K562 (cell line): ENCODE measurements around the gene GMPR. TPM values are rescaled to one million over a fixed set of nuclear protein-coding genes. Genes with fewer than 3 reads are reported as not detected.

ENCODE experiments used
- ARHGAP35 ChIP-seq: fragments of 450-650 bp; IDR thresholded peaks from 2 replicates; pipeline ENCODE4 v1.6.1; 2018; ENCODE audit not compliant: partially characterized antibody
- DDX20 ChIP-seq: fragments of 450-650 bp; IDR thresholded peaks from 2 replicates; pipeline ENCODE4 v1.6.1; 2016; ENCODE audit warnings: missing genetic modification characterization, low read depth, mild to moderate bottlenecking, missing compliant biosample characterization, moderate library complexity
- EHMT2 ChIP-seq: fragments of 450-650 bp; IDR thresholded peaks from 2 replicates; pipeline ENCODE4 v1.6.1; 2018; ENCODE audit warnings: antibody characterized with exemption
- GABPA ChIP-seq: fragments of 200-800 bp; sonication (Bioruptor generic); conservative IDR thresholded peaks from 2 replicates; pipeline ENCODE4 v1.6.1; 2016; ENCODE audit warnings: low read depth, missing genetic modification characterization, missing compliant biosample characterization
- GATA2 ChIP-seq: sonication (generic); formaldehyde crosslinking; IDR thresholded peaks from 2 replicates; pipeline ENCODE4 v1.4.0; 2020; ENCODE audit warnings: mild to moderate bottlenecking, missing genetic modification reagents
- GATAD2A ChIP-seq: fragments of 450-650 bp; IDR thresholded peaks from 2 replicates; pipeline ENCODE4 v1.6.1; 2017
- MXI1 ChIP-seq: IDR thresholded peaks from 2 replicates; pipeline ENCODE4 v1.6.1; 2011; ENCODE audit warnings: low read depth, mild to moderate bottlenecking, improper control_type of control experiment, low read length
- NBN ChIP-seq: fragments of 450-650 bp; IDR thresholded peaks from 2 replicates; pipeline ENCODE4 v1.6.1; 2016; ENCODE audit warnings: low read depth, mild to moderate bottlenecking
- NR4A1 ChIP-seq, 2 experiments: fragments of 250-450 bp in 1 of 2; fragments of 450-650 bp in 1 of 2; sonication (Bioruptor Pico) in 1 of 2; IDR thresholded peaks; 2 replicates each; pipeline versions ENCODE4 v1.4.0 to v1.6.1; 2016 to 2020; ENCODE audit warnings: mild to moderate bottlenecking in 2 of 2, missing compliant biosample characterization in 1 of 2, missing genetic modification characterization in 1 of 2, moderate library complexity in 1 of 2
- PML ChIP-seq: IDR thresholded peaks from 2 replicates; pipeline ENCODE4 v1.6.1; 2012; ENCODE audit warnings: low read length, inconsistent platforms
- SMARCA5 ChIP-seq: fragments of 450-650 bp; IDR thresholded peaks from 2 replicates; pipeline ENCODE4 v1.6.1; 2016
- U2AF1 ChIP-seq: fragments of 200-400 bp; formaldehyde crosslinking; optimal IDR thresholded peaks from 2 replicates; pipeline ENCODE3; 2017; ENCODE audit warnings: mild to moderate bottlenecking, low read depth, low read length, moderate library complexity
- XRCC4 ChIP-seq: IDR thresholded peaks from one replicate; pipeline ENCODE4 v1.6.1; 2011; ENCODE audit not compliant: insufficient read depth, insufficient read length; ENCODE audit errors: extremely low read depth
- ZNF764 ChIP-seq: fragments of 250-450 bp; sonication (Bioruptor Pico); IDR thresholded peaks from 2 replicates; pipeline ENCODE4 v1.4.0; 2020; ENCODE audit warnings: low read depth, mild to moderate bottlenecking, moderate library complexity
- ZSCAN32 ChIP-seq: fragments of 450-650 bp; formaldehyde crosslinking; IDR thresholded peaks from 2 replicates; pipeline ENCODE4 v1.4.0; 2020; ENCODE audit warnings: mild to moderate bottlenecking, moderate library complexity
- polyA plus RNA-seq, 8 experiments: library from polyadenylated mRNA; depleted of rRNA in 4 of 8; stranded (reverse) in 5 of 8; unstranded in 3 of 8; fragments of >200 nt; fragmentation: Nextera tagmentation in 2 of 8; fragmentation: Illumina TruSeq in 1 of 8; extraction: Ambion mirVana in 2 of 8; extraction: Trizol in 1 of 8; gene quantifications; 2 replicates each; pipeline versions ENCODE4 v1.2.1 to v1.2.3, GENCODE V29; 2011 to 2014; ENCODE audit warnings: inconsistent platforms in 1 of 8, missing spikeins in 1 of 8
- total RNA-seq, 7 experiments: library from RNA; depleted of rRNA in 6 of 7; stranded (reverse); fragments of >200 nt in 6 of 7; fragmentation: Illumina TruSeq in 2 of 7; extraction: Trizol in 2 of 7; gene quantifications; 2 replicates each; pipeline versions ENCODE4 v1.2.1 to v1.2.3, GENCODE V29; 2011 to 2021; ENCODE audit warnings: low replicate concordance in 1 of 7
- TF ChIP-seq, protein P1 (sequence below), 2 experiments: fragments of 450-650 bp in 1 of 2; IDR thresholded peaks; 2 replicates each; pipeline ENCODE4 v1.6.1; 2011 to 2017; ENCODE audit warnings: low read depth in 2 of 2, antibody characterized with exemption in 1 of 2, borderline replicate concordance in 1 of 2, low read length in 1 of 2, mild to moderate bottlenecking in 1 of 2, mixed read lengths in 1 of 2; ENCODE audit not compliant: control insufficient read depth in 1 of 2
- TF ChIP-seq, protein P2 (sequence below): fragments of 450-650 bp; formaldehyde crosslinking; IDR thresholded peaks from 2 replicates; pipeline ENCODE4 v1.4.0; 2020; ENCODE audit warnings: mild to moderate bottlenecking, mixed read lengths
- TF ChIP-seq, protein P3 (sequence below): fragments of 450-650 bp; IDR thresholded peaks from 2 replicates; pipeline ENCODE4 v1.6.1; 2016; ENCODE audit warnings: low read depth, mild to moderate bottlenecking, moderate library complexity
- TF ChIP-seq, protein P4 (sequence below): fragments of 250-450 bp; sonication (Bioruptor Pico); IDR thresholded peaks from 2 replicates; pipeline ENCODE4 v1.5.0; 2020; ENCODE audit warnings: mild to moderate bottlenecking, borderline replicate concordance

GMPR gene
- total and polyA plus RNA-seq, 9 of the 15 experiments (the other 6 are each of a cell fraction or from before 2014, with no cell fraction given), result 34.6 to 83.7 (median 49.8) TPM

DNA sequence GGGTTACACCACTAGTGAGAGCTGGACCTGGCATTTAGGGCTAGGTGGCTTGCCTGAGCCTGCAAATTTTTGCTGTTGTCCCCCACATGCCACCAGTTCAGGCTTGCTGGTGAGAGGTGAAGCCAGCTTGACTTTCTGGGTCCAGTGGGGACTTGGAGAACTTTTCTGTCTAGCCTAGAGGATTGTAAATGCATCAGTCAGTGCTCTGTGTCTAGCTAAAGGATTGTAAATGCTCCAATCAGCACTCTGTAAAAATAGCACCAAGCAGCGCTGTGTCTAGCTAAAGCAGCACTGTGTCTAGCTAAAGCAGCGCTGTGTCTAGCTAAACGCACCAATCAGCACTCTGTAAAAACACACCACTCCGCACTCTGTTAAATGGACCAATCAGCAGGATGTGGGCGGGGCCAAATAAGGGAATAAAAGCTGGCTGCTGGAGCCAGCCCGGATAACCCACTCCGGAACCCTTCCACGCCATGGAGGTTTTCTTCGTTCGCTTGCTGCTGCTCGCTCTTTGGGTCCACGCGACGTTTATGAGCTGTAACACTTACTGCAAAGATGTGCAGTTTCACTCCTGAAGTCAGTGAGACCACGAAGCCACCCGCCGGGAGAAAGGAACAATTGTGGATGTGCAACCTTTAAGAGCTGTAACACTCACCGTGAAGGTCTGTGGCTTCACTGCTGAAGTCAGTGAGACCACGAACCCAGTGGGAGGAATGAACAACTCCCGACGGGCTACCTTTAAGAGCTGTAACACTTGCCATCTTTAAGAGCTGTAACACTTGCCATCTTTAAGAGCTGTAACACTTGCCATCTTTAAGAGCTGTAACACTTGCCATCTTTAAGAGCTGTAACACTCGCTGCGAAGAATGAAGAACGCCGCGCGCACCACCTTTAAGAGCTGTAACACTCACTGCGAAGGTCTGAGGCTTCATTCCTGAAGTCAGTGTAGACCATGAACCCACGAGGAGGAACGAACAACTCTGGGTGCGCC, 27.3 kb downstream of the GMPR start (continued):
- TF ChIP-seq, protein P1, sequence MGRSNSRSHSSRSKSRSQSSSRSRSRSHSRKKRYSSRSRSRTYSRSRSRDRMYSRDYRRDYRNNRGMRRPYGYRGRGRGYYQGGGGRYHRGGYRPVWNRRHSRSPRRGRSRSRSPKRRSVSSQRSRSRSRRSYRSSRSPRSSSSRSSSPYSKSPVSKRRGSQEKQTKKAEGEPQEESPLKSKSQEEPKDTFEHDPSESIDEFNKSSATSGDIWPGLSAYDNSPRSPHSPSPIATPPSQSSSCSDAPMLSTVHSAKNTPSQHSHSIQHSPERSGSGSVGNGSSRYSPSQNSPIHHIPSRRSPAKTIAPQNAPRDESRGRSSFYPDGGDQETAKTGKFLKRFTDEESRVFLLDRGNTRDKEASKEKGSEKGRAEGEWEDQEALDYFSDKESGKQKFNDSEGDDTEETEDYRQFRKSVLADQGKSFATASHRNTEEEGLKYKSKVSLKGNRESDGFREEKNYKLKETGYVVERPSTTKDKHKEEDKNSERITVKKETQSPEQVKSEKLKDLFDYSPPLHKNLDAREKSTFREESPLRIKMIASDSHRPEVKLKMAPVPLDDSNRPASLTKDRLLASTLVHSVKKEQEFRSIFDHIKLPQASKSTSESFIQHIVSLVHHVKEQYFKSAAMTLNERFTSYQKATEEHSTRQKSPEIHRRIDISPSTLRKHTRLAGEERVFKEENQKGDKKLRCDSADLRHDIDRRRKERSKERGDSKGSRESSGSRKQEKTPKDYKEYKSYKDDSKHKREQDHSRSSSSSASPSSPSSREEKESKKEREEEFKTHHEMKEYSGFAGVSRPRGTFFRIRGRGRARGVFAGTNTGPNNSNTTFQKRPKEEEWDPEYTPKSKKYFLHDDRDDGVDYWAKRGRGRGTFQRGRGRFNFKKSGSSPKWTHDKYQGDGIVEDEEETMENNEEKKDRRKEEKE (IDR thresholded peaks at IDR 0.05; ENCODE audit: borderline replicate concordance in 1 of 2, control insufficient read depth in 1 of 2, low read depth in 2 of 2, low read length in 1 of 2), result peak; percentile 89 to 98
- TF ChIP-seq U2AF1, result no peak
- no peak for TF ChIP-seq EHMT2
- TF ChIP-seq GATAD2A, result peak; percentile 99
- TF ChIP-seq, protein P2, sequence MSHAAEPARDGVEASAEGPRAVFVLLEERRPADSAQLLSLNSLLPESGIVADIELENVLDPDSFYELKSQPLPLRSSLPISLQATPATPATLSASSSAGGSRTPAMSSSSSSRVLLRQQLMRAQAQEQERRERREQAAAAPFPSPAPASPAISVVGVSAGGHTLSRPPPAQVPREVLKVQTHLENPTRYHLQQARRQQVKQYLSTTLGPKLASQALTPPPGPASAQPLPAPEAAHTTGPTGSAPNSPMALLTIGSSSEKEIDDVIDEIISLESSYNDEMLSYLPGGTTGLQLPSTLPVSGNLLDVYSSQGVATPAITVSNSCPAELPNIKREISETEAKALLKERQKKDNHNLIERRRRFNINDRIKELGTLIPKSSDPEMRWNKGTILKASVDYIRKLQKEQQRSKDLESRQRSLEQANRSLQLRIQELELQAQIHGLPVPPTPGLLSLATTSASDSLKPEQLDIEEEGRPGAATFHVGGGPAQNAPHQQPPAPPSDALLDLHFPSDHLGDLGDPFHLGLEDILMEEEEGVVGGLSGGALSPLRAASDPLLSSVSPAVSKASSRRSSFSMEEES (CRISPR knock-in tag), result peak; percentile 16
- TF ChIP-seq SMARCA5, result no peak
- TF ChIP-seq, protein P3, sequence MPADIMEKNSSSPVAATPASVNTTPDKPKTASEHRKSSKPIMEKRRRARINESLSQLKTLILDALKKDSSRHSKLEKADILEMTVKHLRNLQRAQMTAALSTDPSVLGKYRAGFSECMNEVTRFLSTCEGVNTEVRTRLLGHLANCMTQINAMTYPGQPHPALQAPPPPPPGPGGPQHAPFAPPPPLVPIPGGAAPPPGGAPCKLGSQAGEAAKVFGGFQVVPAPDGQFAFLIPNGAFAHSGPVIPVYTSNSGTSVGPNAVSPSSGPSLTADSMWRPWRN, result peak; percentile 17; the same call in 1 of the 2 replicates
- no peak for TF ChIP-seq DDX20 (tag)
- TF ChIP-seq, protein P4, sequence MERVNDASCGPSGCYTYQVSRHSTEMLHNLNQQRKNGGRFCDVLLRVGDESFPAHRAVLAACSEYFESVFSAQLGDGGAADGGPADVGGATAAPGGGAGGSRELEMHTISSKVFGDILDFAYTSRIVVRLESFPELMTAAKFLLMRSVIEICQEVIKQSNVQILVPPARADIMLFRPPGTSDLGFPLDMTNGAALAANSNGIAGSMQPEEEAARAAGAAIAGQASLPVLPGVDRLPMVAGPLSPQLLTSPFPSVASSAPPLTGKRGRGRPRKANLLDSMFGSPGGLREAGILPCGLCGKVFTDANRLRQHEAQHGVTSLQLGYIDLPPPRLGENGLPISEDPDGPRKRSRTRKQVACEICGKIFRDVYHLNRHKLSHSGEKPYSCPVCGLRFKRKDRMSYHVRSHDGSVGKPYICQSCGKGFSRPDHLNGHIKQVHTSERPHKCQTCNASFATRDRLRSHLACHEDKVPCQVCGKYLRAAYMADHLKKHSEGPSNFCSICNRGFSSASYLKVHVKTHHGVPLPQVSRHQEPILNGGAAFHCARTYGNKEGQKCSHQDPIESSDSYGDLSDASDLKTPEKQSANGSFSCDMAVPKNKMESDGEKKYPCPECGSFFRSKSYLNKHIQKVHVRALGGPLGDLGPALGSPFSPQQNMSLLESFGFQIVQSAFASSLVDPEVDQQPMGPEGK (CRISPR knock-in tag), result peak; percentile 81; the same call in 1 of the 2 replicates
- TF ChIP-seq PML, result peak; percentile 99
- TF ChIP-seq ARHGAP35, result peak; percentile 87
- no peak for TF ChIP-seq GATA2 (CRISPR knock-in tag)
- TF ChIP-seq NR4A1 (CRISPR knock-in tag; IDR thresholded peaks at IDR 0.05), result peak; percentile 84; the same call in 1 of the 2 replicates
- TF ChIP-seq NR4A1 (tag; IDR thresholded peaks at IDR 0.05), result peak; percentile 47; the same call in 1 of the 2 replicates
- no peak; the same call in 1 of the 2 replicates for TF ChIP-seq GABPA (tag)
- TF ChIP-seq ZNF764 (CRISPR knock-in tag), result peak; percentile 88
- peak; percentile 73 for TF ChIP-seq MXI1
- peak; percentile 96 for TF ChIP-seq NBN
- peak; percentile 71 for TF ChIP-seq ZSCAN32 (CRISPR knock-in tag)
- no peak for TF ChIP-seq XRCC4
